SK-N-SH (cell line): ENCODE measurements around the gene VWC2L. TPM values are rescaled to one million over a fixed set of nuclear protein-coding genes. Genes with fewer than 3 reads are reported as not detected.

Experiments
- CTCF ChIA-PET: fragments of 300-600, 350-600 bp; formaldehyde crosslinking; extraction: SDS; loops from one replicate; lab custom pipeline; 2021; lab: Yijun Ruan, JAX
- POLR2A ChIA-PET: fragments of 350-600 bp; sonication (Branson Sonifier 250); formaldehyde crosslinking; extraction: SDS; loops from one replicate; lab custom pipeline; 2020; ENCODE audit warnings: antibody characterized with exemption, inconsistent platforms; lab: Yijun Ruan, JAX
- DNase-seq: peaks from one replicate; pipeline ENCODE4 v3.0.0; 2012
- H2AFZ ChIP-seq: fragments of 200-600 bp; sonication (generic); 2 replicates; pipeline ENCODE4 v1.8.1; 2016; ENCODE audit warnings: antibody characterized with exemption, mild to moderate bottlenecking, low read depth
- H3F3A ChIP-seq: fragments of 200-600 bp; sonication (generic); replicated peaks from 2 replicates; pipeline ENCODE3; 2016; ENCODE audit warnings: antibody characterized with exemption, mild to moderate bottlenecking; ENCODE audit not compliant: insufficient read depth
- H3K27ac ChIP-seq, 2 experiments: fragments of 200-500 bp in 1 of 2; fragments of 200-600 bp in 1 of 2; sonication (Bioruptor generic) in 1 of 2; sonication (generic), shearing (Covaris generic) in 1 of 2; 2 replicates each; pipeline versions ENCODE4 v1.5.1 to v1.6.1; 2014 to 2016; ENCODE audit warnings: low read depth in 2 of 2, inconsistent platforms in 1 of 2, low read length in 1 of 2, mild to moderate bottlenecking in 1 of 2, mixed read lengths in 1 of 2
- H3K27me3 ChIP-seq: fragments of 200-600 bp; sonication (generic), shearing (Covaris generic); 2 replicates; pipeline ENCODE4 v1.6.1; 2016; ENCODE audit warnings: mixed run types; ENCODE audit not compliant: insufficient read depth
- H3K36me3 ChIP-seq, 2 experiments: fragments of 200-500 bp in 1 of 2; fragments of 200-600 bp in 1 of 2; sonication (Bioruptor generic) in 1 of 2; sonication (generic) in 1 of 2; replicated peaks in 1 of 2; 2 replicates each; pipeline versions ENCODE3 to v1.5.1; 2014 to 2016; ENCODE audit warnings: low read length in 1 of 2, mild to moderate bottlenecking in 1 of 2; ENCODE audit not compliant: insufficient read depth in 2 of 2, control insufficient read depth in 1 of 2
- H3K4me1 ChIP-seq, 2 experiments: fragments of 200-500 bp in 1 of 2; fragments of 200-600 bp in 1 of 2; sonication (Bioruptor generic) in 1 of 2; sonication (generic), shearing (Covaris generic) in 1 of 2; 2 replicates each; pipeline versions ENCODE4 v1.5.1 to v1.6.1; 2014 to 2016; ENCODE audit warnings: low read depth in 1 of 2, low read length in 1 of 2, mixed run types in 1 of 2; ENCODE audit not compliant: insufficient read depth in 2 of 2, control insufficient read depth in 1 of 2
- H3K4me2 ChIP-seq: fragments of 200-600 bp; sonication (generic), shearing (Covaris generic); 2 replicates; pipeline ENCODE4 v1.6.1; 2017; ENCODE audit warnings: mixed run types
- H3K4me3 ChIP-seq, 2 experiments: fragments of 200-500 bp in 1 of 2; fragments of 200-600 bp in 1 of 2; sonication (Bioruptor generic) in 1 of 2; sonication (generic), shearing (Covaris generic) in 1 of 2; 2 replicates each; pipeline versions ENCODE4 v1.5.1 to v1.8.1; 2014 to 2016; ENCODE audit warnings: low read depth in 2 of 2, inconsistent platforms in 1 of 2, low read length in 1 of 2, mild to moderate bottlenecking in 1 of 2, mixed read lengths in 1 of 2, moderate library complexity in 1 of 2
- H3K79me2 ChIP-seq: fragments of 200-600 bp; sonication (generic); 2 replicates; pipeline ENCODE4 v1.8.1; 2017; ENCODE audit warnings: mild to moderate bottlenecking; ENCODE audit not compliant: insufficient read depth
- H3K9ac ChIP-seq: fragments of 200-600 bp; sonication (generic); 2 replicates; pipeline ENCODE4 v1.6.1; 2017; ENCODE audit warnings: mixed run types
- H3K9me2 ChIP-seq: fragments of 200-600 bp; sonication (generic); 2 replicates; pipeline ENCODE4 v1.6.1; 2017; ENCODE audit warnings: mixed run types
- H3K9me3 ChIP-seq: fragments of 200-600 bp; sonication (generic); 2 replicates; pipeline ENCODE4 v1.6.1; 2017; ENCODE audit warnings: mixed run types, mild to moderate bottlenecking, moderate library complexity
- H4K20me1 ChIP-seq: fragments of 200-600 bp; sonication (generic); 2 replicates; pipeline ENCODE4 v1.6.1; 2017; ENCODE audit warnings: mild to moderate bottlenecking, mixed run types; ENCODE audit not compliant: insufficient read depth
- CHD2 ChIP-seq: fragments of 150-350 bp; IDR thresholded peaks from 2 replicates; pipeline ENCODE4 v1.6.1; 2018; ENCODE audit warnings: low read length; ENCODE audit not compliant: partially characterized antibody
- ELF1 ChIP-seq: IDR thresholded peaks from 2 replicates; pipeline ENCODE4 v1.4.0; 2012
- EP300 ChIP-seq, 2 experiments: IDR thresholded peaks; 2 replicates each; pipeline versions ENCODE4 v1.4.0 to v1.6.1; 2012; ENCODE audit warnings: borderline replicate concordance in 1 of 2, low read depth in 1 of 2, low read length in 1 of 2
- EZH2phosphoT487 ChIP-seq: fragments of 200-600 bp; sonication (generic); IDR thresholded peaks from 2 replicates; pipeline ENCODE4 v1.6.1; 2017; ENCODE audit warnings: low read depth, mixed run types, mild to moderate bottlenecking, antibody characterized with exemption, moderate library complexity, borderline replicate concordance
- FOSL2 ChIP-seq: IDR thresholded peaks from 2 replicates; pipeline ENCODE4 v1.4.0; 2012; ENCODE audit warnings: low read depth, mild to moderate bottlenecking, moderate library complexity, borderline replicate concordance
- MEF2A ChIP-seq: IDR thresholded peaks from 2 replicates; pipeline ENCODE4 v1.4.0; 2012; ENCODE audit warnings: low read depth, borderline replicate concordance
- MXI1 ChIP-seq: IDR thresholded peaks from 2 replicates; pipeline ENCODE4 v1.6.1; 2012; ENCODE audit warnings: mild to moderate bottlenecking, low read depth, low read length, improper control_type of control experiment
- POLR2AphosphoS5 ChIP-seq: IDR thresholded peaks from 2 replicates; pipeline ENCODE4 v1.6.1; 2012; ENCODE audit warnings: low read depth, low read length
- RAD21 ChIP-seq: IDR thresholded peaks from 2 replicates; pipeline ENCODE4 v1.6.1; 2012; ENCODE audit warnings: mild to moderate bottlenecking, low read length
- RCOR1 ChIP-seq: fragments of 150-350 bp; IDR thresholded peaks from 2 replicates; pipeline ENCODE4 v1.6.1; 2017; ENCODE audit warnings: antibody characterized with exemption, low read length
- RFX5 ChIP-seq: IDR thresholded peaks from 2 replicates; pipeline ENCODE4 v1.6.1; 2012; ENCODE audit warnings: mild to moderate bottlenecking, improper control_type of control experiment, low read length
- RXRA ChIP-seq: IDR thresholded peaks from 2 replicates; pipeline ENCODE4 v1.4.0; 2012; ENCODE audit warnings: low read depth, mild to moderate bottlenecking, borderline replicate concordance
- SIN3A ChIP-seq: IDR thresholded peaks from 2 replicates; pipeline ENCODE4 v1.6.1; 2012; ENCODE audit warnings: low read depth, mild to moderate bottlenecking, low read length, moderate library complexity, borderline replicate concordance
- TAF1 ChIP-seq: IDR thresholded peaks from 2 replicates; pipeline ENCODE4 v1.6.1; 2012; ENCODE audit warnings: low read depth, mild to moderate bottlenecking, low read length, moderate library complexity, borderline replicate concordance
- TCF12 ChIP-seq: IDR thresholded peaks from 2 replicates; pipeline ENCODE4 v1.4.0; 2012
- TEAD4 ChIP-seq: IDR thresholded peaks from 2 replicates; pipeline ENCODE4 v1.4.0; 2012; ENCODE audit warnings: mild to moderate bottlenecking, borderline replicate concordance; ENCODE audit not compliant: insufficient read depth
- WGBS: methylation state at CpG from one replicate; pipeline ENCODE4 v1.1.6; 2017; ENCODE audit warnings: low lambda C conversion rate; 5-methylcytosine and 5-hydroxymethylcytosine counted together
- polyA plus RNA-seq, 3 experiments: library from polyadenylated mRNA; depleted of rRNA; stranded (reverse); fragments of >200 nt; gene quantifications; 2 replicates each; pipeline ENCODE4 v1.2.3, GENCODE V29; 2012
- TF ChIP-seq, protein P1 (sequence below): IDR thresholded peaks from 2 replicates; pipeline ENCODE4 v1.4.0; 2012; ENCODE audit warnings: low read depth, borderline replicate concordance
- TF ChIP-seq, protein P2 (sequence below): IDR thresholded peaks from 2 replicates; pipeline ENCODE4 v1.6.1; 2012; ENCODE audit warnings: mild to moderate bottlenecking, low read depth, low read length, moderate library complexity

VWC2L gene
- polyA plus RNA-seq, 1 of the 3 experiments (the other 2 are of a cell fraction), result not detected

DNA sequence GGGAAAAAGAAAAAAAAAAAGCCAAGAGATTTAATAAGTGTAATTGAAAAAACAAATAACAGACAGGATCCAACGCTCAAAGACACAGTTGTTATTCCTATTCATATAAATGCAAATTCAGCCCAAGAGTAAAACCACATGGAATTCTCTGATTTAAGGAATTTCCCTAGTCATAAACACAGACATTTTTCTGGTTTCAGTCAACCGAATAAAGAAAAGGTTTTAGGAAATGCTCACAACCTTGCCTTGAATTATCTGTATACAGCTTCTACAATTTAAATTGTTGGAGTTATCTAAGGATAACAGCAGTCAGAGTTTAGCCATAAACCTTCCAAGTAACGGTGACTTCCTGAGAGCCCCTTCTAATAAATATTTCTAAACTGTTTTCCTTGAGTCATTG, 122.7 kb downstream of the VWC2L start:
- Histone ChIP-seq H3K4me3 (no peak overlapping the region), H3K27me3 (no peaks in the 10 kb centered on the region), H3F3A (no peaks in the 10 kb centered on the region), H3K79me2 (no peaks in the 10 kb centered on the region), H3K4me2 (no peak overlapping the region), H3K9ac (no peak overlapping the region), H3K9me2 (no peaks in the 10 kb centered on the region)
- 56% methylated on average over 3 of the region's 3 CpGs for WGBS
- POLR2A ChIA-PET, result no interaction called here
- CTCF ChIA-PET, result no interaction called here
- no peak for TF ChIP-seq RXRA
- TF ChIP-seq RCOR1, result no peak
- no peak for TF ChIP-seq EP300 (IDR thresholded peaks at IDR 0.05; ENCODE audit: borderline replicate concordance in 1 of 2, low read depth in 1 of 2, low read length in 1 of 2)
- no peak for TF ChIP-seq TAF1
- TF ChIP-seq, all 33 proteins: peak for 0
- Histone ChIP-seq H3K36me3 (no peaks in the 10 kb centered on the region), H3K27ac (no peak overlapping the region), H2AFZ (no peak overlapping the region), H3K9me3 (no peaks in the 10 kb centered on the region), H4K20me1 (no peaks in the 10 kb centered on the region), H3K4me1 (no peaks in the 10 kb centered on the region; a peak in 2 of 4 replicates)
- no peak for DNase-seq

DNA sequence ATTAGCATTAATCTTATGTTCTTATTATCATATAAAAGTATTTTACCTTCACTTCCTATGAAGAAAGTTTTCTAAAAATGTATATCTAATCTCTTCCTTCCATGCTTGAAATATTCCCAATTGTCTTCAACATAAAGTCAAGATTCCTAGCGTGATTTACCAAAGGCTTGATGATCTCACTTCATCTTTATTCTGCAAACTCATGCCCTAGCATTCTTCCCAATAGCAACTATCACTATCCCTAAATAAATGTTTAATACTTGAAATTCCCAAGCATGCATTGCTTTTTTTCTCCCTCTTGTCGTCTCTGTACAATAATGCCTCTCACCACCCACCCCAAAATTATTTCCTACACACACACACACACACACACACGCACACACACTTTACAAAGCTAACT, 125.8 kb downstream of the VWC2L start:
- H2AFZ ChIP-seq, result no peak overlapping the region
- H3K9me3 ChIP-seq, result no peaks in the 10 kb centered on the region
- H3K27me3 ChIP-seq, result no peaks in the 10 kb centered on the region
- no peaks in the 10 kb centered on the region for H3K79me2 ChIP-seq
- H3K4me1 ChIP-seq, result no peaks in the 10 kb centered on the region; a peak in 2 of 4 replicates
- no peaks in the 10 kb centered on the region for H3K36me3 ChIP-seq
- no peak for TF ChIP-seq MXI1
- TF ChIP-seq TEAD4, result no peak
- no peak for TF ChIP-seq POLR2AphosphoS5
- TF ChIP-seq TCF12, result no peak
- no peak for TF ChIP-seq FOSL2
- no peak for TF ChIP-seq RXRA
- H3K4me2 ChIP-seq, result no peak overlapping the region
- ChIA-PET POLR2A (no interaction called here), CTCF (no interaction called here)
- H3K4me3 ChIP-seq, result no peak overlapping the region
- no peak for DNase-seq
- H4K20me1 ChIP-seq, result no peaks in the 10 kb centered on the region
- no peak overlapping the region for H3K27ac ChIP-seq
- 30% methylated on average over 3 of the region's 3 CpGs for WGBS
- H3F3A ChIP-seq, result no peaks in the 10 kb centered on the region
- no peaks in the 10 kb centered on the region for H3K9me2 ChIP-seq
- H3K9ac ChIP-seq, result no peak overlapping the region

DNA sequence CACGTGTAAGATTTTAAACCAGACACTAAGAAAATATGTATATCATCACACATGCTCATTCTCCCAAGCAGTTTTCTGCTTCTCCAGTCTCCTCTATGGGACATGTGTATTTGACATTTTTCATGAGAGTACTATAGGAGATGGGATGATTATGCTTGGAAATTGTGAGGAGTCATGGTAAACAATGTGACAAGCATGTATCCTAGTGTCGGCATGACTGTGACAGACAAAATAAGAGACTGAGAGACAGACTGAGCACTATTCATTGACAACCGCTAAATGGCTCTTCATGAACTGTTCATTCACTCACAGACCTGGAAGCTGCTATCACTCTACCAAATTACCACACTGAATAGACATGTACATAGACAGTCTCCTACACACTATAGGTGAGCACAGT, 127.1 kb downstream of the VWC2L start:
- Histone ChIP-seq H3K9me3 (no peaks in the 10 kb centered on the region), H3K9me2 (no peaks in the 10 kb centered on the region), H3K9ac (no peak overlapping the region), H4K20me1 (no peaks in the 10 kb centered on the region), H3K4me2 (no peak overlapping the region), H3K79me2 (no peaks in the 10 kb centered on the region), H3K36me3 (no peaks in the 10 kb centered on the region), H3K4me3 (no peak overlapping the region), H3F3A (no peaks in the 10 kb centered on the region), H3K27me3 (no peaks in the 10 kb centered on the region), H2AFZ (no peak overlapping the region), H3K4me1 (peaks cover 0 to 5% of the 10 kb centered on the region in 2 experiments; a peak in 2 of 4 replicates), H3K27ac (no peak overlapping the region)
- POLR2A ChIA-PET, result no interaction called here
- 32% methylated on average over 3 of the region's 3 CpGs for WGBS
- DNase-seq, result no peak
- CTCF ChIA-PET, result no interaction called here
- no peak for TF ChIP-seq ELF1
- no peak for TF ChIP-seq EZH2phosphoT487
- no peak for TF ChIP-seq RXRA
- TF ChIP-seq, protein P1, sequence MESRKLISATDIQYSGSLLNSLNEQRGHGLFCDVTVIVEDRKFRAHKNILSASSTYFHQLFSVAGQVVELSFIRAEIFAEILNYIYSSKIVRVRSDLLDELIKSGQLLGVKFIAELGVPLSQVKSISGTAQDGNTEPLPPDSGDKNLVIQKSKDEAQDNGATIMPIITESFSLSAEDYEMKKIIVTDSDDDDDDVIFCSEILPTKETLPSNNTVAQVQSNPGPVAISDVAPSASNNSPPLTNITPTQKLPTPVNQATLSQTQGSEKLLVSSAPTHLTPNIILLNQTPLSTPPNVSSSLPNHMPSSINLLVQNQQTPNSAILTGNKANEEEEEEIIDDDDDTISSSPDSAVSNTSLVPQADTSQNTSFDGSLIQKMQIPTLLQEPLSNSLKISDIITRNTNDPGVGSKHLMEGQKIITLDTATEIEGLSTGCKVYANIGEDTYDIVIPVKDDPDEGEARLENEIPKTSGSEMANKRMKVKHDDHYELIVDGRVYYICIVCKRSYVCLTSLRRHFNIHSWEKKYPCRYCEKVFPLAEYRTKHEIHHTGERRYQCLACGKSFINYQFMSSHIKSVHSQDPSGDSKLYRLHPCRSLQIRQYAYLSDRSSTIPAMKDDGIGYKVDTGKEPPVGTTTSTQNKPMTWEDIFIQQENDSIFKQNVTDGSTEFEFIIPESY, result no peak
- TF ChIP-seq RAD21, result no peak
- no peak for TF ChIP-seq RFX5
- TF ChIP-seq, protein P2, sequence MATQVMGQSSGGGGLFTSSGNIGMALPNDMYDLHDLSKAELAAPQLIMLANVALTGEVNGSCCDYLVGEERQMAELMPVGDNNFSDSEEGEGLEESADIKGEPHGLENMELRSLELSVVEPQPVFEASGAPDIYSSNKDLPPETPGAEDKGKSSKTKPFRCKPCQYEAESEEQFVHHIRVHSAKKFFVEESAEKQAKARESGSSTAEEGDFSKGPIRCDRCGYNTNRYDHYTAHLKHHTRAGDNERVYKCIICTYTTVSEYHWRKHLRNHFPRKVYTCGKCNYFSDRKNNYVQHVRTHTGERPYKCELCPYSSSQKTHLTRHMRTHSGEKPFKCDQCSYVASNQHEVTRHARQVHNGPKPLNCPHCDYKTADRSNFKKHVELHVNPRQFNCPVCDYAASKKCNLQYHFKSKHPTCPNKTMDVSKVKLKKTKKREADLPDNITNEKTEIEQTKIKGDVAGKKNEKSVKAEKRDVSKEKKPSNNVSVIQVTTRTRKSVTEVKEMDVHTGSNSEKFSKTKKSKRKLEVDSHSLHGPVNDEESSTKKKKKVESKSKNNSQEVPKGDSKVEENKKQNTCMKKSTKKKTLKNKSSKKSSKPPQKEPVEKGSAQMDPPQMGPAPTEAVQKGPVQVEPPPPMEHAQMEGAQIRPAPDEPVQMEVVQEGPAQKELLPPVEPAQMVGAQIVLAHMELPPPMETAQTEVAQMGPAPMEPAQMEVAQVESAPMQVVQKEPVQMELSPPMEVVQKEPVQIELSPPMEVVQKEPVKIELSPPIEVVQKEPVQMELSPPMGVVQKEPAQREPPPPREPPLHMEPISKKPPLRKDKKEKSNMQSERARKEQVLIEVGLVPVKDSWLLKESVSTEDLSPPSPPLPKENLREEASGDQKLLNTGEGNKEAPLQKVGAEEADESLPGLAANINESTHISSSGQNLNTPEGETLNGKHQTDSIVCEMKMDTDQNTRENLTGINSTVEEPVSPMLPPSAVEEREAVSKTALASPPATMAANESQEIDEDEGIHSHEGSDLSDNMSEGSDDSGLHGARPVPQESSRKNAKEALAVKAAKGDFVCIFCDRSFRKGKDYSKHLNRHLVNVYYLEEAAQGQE, result no peak
- TF ChIP-seq TAF1, result no peak
- TF ChIP-seq CHD2, result no peak
- TF ChIP-seq SIN3A, result no peak
- TF ChIP-seq MEF2A, result no peak
- TF ChIP-seq MXI1, result no peak
